Amygdala (tissue), 56 donors: ENCODE results near the gene TFIP11.
A peak's percentile ranks its signal among the peaks of the same experiment; 100 is the strongest.
"Not testable (repeated sequence)": the region's sequence is repeated elsewhere in the genome, so short reads cannot be mapped to it uniquely, and the experiment has no call there.

Experiments used
- DNase-seq, 56 donors: peaks; one replicate each; lab custom pipeline; 2025; lab: John Stamatoyannopoulos, UW

TFIP11 gene

DNA sequence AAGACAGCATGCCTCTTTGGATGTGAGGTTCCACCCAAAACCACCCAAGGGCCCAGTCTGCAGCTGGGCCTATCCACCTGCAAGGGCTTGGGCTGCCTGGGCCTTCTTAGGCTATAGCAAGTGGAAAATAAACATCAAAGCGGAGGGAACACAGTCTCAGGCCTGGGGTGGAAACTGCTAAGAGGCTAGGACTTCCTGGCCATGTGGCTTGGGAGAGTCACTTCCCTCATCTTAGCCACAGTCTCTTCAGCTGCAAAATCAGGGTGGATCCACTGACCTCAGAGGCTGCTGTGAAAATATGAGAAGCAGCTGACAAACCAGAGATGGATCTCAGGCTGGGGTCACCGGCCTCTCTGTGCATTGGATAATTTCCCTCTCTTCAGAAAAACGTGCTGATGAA is 30.6 kb upstream of the TFIP11 start:
- peak in 1 of 56 donors; percentile 15 for DNase-seq

DNA sequence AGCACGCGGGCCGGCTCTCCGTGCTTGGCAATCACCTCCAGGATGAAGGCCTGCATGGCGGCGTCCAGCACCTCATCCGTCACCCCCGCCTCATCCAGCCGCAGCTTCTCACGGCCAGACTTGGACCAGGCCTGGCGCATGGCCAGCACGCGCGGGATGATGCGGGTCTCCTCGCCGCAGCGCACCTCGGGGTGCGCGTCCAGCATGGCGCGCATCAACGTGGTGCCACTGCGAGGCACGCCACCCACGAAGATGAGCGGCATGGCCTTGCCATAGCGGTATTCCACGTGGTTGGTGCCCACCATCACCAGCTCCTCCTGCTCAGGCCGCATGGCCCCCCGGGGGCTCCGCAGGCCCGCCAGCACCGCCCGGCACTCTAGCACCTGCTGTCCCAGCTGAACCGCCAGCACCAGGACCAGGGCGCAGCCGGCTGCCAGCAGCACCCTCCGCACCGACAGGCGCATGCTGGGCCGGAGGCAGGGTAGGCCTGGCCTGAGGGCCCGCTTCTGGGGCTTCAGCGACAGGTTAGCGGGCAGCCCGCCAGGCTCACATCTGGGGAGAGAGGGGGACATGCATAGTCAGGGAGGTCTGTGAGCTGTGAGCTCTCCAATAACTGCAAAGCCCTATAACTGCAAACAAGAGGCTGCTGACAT is 29.0 kb upstream of the TFIP11 start:
- no peak for DNase-seq

DNA sequence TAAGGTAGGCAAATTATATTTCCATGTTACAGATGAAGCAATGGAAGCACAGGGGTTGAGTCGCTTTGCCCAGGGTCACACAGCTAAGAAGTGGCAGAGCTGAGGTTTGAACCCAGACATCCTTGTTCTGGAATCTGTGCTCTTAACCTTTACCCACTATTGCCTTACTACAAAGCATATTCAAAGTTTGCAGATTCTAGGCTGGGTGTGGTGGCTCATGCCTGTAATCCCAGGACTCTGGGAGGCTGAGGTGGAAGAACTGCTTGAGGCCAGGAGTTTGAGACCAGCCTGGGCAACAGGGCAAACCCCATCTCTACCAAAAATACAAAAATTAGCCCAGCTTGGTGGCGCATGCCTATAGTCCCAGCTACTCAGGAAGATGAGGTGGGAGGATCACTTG is 27.8 kb upstream of the TFIP11 start:
- no peak for DNase-seq

DNA sequence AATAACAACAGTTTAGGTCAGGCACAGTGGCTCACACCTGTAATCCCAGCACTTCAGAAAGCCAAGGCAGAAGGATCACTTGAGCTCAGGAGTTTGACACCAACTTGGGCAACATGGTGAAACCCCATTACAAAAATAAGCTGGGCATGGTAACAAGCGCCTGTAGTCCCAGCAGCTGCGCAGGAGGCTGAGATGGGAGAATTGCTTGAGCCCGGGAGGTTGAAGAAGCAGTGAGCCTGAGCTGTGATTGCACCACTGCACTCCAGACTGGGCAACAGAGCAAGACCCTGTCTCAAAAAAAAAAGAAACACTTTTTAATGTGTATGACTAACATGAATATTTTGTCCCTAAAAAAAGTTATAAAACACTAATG is 24.5 kb upstream of the TFIP11 start:
- no peak for DNase-seq

DNA sequence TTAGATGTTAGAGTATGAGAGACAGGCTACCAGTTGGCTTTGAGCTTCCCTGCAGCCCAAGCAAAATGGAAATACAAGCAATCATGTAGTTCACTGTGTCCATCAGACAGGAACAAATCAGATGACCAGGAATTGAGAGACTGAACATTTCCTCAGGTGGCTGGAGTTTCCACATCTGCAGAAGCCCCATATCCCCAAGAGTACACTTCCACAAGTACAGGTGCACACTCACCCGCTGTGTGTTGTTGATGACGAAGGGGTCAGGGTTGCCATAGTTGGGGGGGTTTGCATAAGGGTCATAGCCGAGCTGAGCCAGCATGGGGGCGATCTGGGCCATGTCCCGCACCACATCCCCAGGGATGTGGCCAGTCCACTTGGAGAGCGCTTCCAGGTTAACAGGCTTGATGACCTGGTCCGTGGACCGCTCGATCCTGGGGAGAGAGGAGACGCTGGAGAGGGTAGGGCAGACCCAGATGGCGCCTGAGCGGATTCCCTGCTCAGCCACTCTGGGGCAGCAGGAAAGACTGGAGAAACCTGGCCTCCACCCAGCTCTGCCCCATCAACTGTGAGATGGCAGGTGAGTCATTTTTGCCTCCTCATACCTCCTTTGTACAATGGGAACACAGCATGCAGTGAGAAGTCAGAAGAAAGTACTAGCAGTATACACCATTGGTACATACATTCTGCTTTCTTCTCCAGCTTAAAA is 23.9 kb upstream of the TFIP11 start:
- no peak for DNase-seq

DNA sequence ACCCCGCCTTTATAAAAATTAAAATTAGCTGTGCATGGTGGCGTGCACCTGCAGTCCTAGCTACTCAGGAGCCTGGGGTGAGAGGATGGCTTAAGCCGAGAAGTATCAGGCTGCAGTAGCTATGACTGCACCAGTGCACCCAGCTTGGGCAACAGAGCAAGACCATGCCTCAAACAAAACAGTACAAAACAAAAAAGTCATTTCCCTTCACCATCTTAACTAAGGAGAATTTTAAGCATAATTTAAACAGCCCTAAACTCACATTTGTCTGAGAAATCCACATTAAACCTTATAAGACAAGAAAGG is 23.3 kb upstream of the TFIP11 start:
- DNase-seq = no peak

DNA sequence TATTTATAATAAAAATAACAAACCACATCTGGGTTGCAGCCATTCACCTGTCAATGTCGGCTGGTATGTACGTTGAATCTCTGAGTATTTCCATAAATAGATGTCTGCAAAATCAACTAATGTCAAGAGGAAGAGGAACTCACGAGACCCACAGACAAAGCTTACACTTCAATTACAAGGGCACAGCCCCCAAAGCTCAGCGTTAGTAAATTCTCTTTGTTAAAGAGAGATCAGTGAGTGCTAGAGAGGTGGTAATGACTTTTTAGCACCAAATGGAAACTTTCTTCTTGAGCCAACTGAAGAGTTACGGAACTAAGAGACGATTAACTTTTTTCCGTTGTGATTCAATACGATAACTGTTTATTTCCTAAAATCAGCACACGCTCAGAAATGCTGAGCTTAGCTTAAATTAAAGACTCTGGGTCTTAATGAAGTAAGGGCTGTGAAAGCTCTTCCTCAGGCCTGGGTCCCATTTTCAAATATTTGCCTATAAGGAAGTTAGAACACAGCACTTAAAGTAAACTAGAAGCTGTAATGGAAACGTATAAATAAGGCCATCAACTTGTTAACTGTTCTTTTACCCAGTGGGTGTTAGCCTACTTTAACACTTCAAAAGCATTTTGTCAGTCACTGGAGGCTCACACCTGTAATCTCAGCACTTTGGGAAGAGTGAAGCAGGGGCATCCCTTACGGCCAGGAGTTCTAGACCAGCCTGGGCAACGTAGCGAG is 22.8 kb upstream of the TFIP11 start:
- DNase-seq = no peak

DNA sequence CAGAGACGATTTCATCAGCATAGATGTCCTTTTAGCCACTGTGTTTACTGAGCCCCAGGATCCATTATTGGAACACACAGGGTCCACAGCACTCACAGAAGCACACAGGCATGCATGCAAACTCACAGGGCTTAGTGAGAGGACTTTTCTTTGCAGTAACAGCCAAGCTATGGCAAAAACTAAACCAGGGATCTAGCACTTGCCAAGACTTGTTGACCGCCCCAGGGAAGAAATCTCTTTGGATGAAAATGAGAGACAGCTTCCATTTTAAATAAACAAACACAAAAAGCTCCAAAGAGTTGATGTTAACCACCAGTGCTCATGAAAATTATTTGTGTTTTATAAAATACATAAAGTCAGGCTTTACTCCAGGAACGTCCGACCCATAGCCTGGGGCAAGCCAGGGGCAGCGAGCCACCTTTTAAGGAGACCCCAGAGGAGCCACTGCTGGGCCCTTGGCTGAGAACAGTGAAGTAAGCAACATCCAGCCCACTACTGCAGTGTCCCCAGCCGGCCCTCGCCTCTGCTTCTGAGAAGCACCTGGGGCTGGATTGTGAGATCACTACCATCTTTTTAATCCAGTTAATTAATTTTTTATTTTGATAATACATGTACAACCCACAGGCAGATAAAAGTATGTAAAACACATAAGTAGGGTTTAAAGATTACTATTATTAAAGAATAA is 22.0 kb upstream of the TFIP11 start:
- no peak for DNase-seq

DNA sequence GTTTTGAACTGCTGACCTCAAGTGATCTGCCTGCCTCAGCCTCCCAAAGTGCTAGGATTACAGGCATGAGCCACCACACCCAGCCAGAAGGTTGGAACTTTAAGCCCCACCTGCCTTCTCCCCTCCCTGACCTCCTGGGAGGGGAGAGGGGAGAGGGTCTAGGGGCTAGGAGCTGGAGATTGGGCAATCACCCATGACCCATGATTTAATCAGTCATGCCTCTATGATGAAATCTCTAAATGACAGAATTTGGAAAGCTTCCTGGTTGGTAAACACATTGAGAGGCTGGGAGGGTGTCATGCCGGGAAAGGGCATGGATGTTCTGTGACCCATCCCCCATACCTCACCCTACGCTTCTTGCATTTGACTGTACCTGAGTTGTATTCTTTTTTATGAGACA is 17.1 kb upstream of the TFIP11 start:
- DNase-seq = no peak

DNA sequence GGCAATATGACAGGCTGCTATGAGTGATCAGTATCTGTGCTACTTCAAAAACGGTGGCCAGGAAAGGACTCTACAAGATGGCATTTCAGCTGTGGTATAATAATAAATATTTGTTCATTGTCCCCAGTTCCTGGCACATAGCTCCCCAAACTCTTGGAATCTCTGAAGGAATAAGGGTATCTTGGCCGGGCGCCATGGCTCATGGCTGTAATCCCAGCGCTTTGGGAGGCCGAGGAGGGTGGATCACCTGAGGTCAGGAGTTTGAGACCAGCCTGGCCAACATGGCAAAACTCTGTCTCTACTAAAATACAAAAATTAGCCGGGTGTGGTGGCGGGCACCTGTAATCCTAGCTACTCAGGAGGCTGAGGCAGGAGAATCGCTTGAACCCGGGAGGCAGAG is 16.2 kb upstream of the TFIP11 start:
- not testable (repeated sequence) for DNase-seq

DNA sequence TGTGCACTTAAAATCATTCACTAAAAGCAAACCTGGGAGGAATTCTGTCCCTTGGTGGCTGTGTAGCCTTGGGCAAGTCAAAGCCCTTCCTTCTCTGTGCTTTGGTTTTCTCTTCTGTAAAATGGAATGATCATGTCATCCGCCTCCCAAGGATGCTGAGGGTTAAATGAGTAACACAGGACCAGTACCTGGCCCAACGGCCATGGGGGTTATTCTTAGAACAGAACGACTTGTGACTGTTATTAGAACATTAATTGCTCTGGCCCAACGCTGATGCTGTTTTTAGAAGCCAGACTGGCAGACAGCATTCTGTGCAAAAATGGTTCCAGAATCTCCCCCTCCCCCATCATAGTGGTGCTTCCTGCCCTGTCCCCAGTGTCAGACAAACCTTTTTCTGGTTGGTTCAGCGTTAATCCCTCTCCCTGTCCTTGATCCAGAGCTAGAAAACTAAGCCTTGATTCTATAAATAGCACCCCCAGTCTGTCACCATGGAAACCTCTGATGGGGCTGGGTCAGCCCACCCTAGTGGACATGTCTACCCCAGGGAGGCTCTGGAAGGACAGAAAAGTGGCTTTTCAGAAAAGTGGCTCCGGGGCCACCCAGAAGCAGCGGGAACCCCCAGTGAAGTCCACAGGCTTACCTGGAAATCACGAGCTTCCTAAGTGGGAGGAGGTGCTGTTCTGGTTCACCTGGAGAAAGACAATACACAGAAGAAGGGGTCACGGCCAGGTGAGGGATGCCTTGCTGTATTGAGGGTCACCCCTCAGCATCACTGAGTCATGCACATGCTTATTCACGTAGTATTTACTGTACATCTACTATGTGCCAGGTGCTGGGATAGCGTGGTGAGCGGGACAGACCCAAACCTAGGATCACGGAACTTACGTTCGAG is 15.5 kb upstream of the TFIP11 start:
- no peak for DNase-seq

DNA sequence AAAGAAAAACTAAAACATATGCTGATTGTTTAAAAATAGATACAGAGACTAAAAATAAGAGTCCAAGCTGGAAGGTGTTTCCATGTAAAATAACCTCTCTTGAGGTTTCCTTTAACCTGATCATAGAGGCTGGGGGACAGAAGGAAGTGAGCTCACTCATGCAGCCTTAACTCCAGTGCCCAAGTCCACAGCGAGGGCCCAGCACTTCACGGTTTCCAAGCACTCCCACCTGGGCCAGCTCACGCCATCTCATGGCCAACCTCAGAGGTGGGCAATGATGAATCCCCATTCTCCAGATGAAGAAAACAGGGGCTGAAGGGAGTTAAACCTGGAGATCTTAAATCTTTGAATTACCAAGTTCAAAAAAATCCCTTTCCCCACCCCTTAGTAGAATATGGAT is 14.9 kb upstream of the TFIP11 start:
- DNase-seq = no peak

DNA sequence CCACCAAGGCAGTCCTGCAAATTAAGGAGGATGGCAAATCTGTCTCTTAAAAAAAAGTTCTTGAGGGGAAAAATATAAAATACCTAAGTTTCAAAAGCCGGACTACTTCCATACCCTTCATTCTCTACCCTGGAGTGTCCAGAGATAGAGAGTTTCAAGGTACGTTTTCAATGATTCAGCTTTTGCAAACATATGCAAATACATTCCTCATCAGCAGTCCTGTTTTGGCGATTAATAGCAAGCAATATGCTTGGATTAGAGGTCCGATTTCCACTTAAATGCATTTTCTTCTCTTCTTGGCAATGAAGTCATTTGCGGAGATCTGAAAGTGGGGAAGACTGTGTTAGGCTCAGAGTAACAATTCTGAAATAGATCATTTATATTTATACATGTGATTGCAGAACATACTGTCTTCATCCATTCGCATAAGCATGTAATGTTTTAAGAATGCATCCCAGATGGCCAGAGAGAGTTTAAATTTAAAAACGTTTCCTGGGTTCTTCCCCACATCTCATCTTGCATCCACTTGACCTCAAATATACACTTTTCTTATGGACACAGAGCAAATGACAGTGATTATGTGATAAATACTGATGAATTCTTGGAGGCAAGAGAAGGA is 13.8 kb upstream of the TFIP11 start:
- no peak for DNase-seq

DNA sequence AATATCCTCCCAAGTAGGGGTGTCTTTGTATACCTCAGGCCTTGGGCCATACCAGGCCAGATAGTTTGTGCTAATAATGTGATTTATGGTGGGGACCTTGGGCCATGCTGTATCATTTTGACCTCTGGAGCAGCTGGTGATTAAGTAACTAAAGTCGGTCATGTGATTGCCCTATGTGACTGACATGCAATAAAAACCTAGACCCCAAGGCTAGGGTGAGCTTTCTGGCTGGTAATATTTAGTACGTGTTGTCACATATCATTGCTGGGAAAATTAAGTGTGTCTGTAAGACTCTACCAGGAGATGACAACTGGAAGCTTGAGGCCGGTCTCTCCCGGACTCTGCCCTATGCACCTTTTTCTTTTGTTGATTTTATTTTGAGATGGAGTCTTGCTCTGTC is 12.6 kb upstream of the TFIP11 start:
- DNase-seq = no peak

DNA sequence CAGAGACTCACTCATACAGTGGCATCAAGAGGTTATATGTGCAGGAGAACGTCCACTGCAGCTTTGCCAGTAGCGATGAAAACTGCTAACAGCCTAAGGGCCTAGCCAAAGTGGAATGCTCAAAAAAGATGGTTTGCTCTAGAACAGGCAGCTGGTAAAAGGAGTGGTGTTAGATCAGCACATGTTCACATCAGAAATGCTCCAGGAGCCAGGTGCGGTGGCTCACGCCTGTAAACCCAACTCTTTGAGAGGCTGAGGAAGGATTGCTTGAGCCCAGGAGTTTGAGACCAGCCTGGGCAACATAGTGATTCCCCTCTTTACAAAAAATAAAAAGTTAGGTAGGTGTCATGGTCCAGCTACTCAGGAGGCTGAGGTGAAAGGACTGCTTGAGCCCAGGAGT is 10.3 kb upstream of the TFIP11 start:
- no peak for DNase-seq

DNA sequence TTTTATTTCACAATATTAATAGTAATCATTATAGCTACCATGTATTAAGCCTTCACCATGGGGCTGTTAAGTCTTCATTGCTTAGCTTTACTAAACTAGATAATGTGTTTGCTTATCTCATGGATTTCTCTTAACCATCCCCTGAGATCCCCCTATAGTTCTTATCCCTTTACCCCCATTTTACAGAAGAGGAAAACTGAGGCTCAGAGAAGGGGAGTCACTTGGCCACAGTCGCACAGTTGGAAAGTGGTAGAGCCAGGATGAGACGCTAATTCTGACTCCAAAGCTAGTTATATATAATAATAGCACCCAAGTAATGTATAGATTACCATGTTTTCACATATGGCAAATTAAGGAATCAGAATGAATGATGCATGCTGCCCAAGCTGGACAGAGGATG is 9.7 kb upstream of the TFIP11 start:
- DNase-seq = no peak

DNA sequence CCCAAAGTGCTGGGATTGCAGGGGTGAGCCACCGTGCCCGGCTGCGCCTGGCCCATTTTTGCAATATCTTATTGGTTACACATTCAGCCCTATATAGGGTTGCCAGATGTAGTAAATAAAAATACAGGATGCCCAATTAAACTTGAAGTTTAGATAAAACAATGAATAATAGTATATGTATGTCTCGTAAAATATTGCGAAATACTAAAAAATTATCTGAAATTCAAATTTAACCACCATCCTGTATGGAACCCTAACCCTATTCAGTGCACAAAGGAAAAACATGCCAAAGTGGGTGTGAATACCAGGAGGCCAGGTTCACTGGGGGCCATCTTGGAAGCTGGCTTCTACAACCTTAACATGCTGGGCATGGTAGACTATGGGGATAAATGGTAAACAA is 5.2 kb upstream of the TFIP11 start:
- no peak for DNase-seq

DNA sequence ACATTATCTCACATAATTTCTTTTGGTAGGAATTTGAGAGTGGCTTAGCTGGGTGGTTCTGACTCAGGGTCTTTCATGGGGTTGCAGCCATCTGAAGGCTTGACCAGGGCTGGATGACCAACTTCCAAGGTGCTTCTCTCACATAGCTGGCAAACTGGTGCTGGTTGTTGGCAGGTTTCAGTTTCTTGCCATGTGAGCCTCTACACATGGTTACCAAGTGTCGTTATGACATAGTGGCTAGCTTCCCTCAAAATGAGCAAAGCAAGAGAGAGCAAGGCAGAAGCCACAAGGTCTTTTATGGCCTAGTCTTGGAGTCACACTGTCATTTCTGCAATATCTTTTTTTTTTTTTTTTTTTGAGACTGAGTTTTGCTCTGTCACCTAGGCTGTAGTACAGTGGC is 4.2 kb upstream of the TFIP11 start:
- DNase-seq = no peak

DNA sequence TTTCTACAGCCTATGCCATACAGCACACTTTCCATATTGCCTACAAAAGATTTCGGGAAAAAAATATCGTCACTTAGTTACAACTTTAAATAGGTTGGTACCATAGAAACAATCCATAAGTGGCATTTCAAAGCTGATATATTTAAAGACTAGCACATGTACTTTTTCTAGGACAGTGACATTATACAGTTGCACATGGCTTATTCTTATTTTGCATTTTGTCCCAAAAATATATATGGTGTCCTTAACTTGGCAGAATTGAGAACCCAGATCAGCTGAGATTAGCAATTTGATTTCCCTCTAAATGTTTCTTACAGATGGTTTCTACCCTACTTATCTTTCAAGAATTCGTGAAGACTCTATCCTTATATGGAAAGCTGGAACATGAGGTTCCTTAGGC is 3.7 kb upstream of the TFIP11 start:
- no peak for DNase-seq
